ENCODE measurements around the gene ABHD15.

The ABHD15 gene, protein sequence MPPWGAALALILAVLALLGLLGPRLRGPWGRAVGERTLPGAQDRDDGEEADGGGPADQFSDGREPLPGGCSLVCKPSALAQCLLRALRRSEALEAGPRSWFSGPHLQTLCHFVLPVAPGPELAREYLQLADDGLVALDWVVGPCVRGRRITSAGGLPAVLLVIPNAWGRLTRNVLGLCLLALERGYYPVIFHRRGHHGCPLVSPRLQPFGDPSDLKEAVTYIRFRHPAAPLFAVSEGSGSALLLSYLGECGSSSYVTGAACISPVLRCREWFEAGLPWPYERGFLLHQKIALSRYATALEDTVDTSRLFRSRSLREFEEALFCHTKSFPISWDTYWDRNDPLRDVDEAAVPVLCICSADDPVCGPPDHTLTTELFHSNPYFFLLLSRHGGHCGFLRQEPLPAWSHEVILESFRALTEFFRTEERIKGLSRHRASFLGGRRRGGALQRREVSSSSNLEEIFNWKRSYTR

DNA sequence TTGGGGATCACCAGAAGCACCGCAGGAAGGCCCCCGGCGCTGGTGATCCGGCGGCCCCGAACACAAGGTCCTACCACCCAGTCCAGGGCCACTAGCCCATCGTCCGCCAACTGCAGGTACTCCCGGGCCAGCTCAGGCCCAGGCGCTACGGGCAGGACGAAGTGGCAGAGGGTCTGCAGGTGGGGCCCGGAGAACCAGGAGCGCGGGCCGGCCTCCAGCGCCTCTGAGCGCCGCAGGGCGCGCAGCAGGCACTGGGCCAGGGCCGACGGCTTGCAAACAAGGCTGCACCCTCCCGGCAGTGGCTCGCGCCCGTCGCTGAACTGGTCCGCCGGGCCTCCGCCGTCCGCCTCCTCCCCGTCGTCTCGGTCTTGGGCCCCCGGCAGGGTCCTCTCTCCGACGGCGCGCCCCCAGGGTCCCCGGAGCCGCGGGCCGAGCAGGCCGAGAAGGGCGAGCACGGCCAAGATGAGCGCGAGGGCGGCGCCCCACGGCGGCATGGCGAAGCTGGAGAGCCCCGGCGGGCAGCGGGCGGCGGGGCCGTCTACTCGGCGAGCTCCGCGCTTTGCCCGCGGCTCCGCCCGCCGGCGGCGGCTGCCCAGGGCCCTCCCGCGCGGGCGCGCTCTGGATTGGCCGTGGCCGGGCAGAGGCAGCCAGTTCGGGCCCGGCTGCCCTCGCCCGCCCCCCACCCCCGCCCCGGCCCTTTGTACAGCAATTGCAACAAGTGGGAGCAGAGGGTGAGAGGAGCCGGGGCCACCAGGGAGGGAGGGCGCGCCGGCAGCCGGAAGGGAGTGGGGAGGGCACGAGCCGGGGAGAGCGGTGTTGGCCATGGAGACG is at the start of gene ABHD15:
Gene ABHD15, minus strand, starts transcription at position 565 of the 831 bp plus-strand sequence. Its CDS starts 71 bp downstream, at position 494.
- Histone ChIP-seq H3K9ac (ENCODE audit: insufficient read length, low read depth) (peak within 1 kb of the TSS; percentile 82), H3K4me3 (ENCODE audit: insufficient read length, low read depth) (peak within 1 kb of the TSS; percentile 68), H3K9me3 (ENCODE audit: insufficient read depth, low read length) (no peaks in the 10 kb centered on the region), H3K36me3 (ENCODE audit: insufficient read depth, insufficient read length, low read length) (peaks cover 3% of the 10 kb centered on the region), H3K27me3 (ENCODE audit: insufficient read depth, insufficient read length) (peaks cover 21% of the 10 kb centered on the region), H3K4me1 (ENCODE audit: insufficient read depth, insufficient read length) (peaks cover 2% of the 10 kb centered on the region)
- TF ChIP-seq SUZ12 (IDR thresholded peaks at IDR 0.05; ENCODE audit: extremely low read depth, insufficient read depth, insufficient read length) (no peak), ZNF274 (IDR thresholded peaks at IDR 0.05; ENCODE audit: low read depth, low read length) (no peak), YY1 (IDR thresholded peaks at IDR 0.05; ENCODE audit: insufficient read depth, insufficient read length) (no peak)
- DNase-seq (ENCODE audit: low read depth, low spot score) = no peak

DNA sequence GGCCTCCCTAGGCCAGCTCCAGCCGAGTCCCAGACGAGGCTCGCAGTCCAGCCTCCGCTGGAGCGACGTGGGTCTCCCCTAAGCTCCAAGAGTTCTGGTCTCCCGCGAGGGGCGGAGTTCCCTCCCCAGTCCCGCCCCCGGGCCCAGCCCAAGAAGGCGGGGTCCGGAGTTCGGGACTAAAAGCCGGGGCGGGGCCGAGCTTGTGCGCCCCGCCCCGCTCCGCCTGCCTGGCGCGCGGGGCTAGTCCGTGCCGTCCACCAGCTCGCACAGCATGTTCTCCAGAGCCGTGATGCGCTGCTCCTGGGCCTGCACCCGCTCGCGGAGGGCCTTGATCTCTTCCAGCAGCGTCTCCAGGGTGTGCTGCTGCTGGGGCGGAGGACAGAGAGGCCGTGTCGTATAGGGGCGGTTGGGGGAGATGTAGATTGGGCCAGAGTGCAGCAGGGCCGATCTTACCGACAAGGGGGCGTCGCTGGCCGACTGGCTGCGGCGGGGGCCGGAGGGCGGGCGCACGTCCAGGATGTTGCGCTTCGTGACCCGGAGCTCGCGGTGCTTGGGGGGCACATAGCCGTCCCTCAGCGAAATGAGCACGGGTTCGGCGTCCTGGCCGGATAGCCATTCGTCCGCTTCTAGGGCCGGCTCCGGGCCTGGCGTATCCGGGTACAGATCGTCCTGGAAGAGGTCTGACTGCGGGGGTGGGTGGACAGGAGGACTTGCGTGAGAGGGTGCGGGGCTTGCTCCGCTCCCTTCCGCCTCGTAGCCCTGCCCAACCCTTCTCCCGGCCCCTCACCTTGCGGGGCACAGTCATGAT is 48.9 kb upstream of the ABHD15 start:
- H3K36me3 ChIP-seq (ENCODE audit: insufficient read depth, insufficient read length, low read length) = no peaks in the 10 kb centered on the region
- H3K9me3 ChIP-seq (ENCODE audit: insufficient read depth, low read length) = peaks cover 18% of the 10 kb centered on the region; the same call in 1 of the 2 replicates
- H3K4me3 ChIP-seq (ENCODE audit: insufficient read length, low read depth) = peak overlapping the region; percentile 29
- H3K4me1 ChIP-seq (ENCODE audit: insufficient read depth, insufficient read length) = peaks cover 22% of the 10 kb centered on the region
- TF ChIP-seq ZNF274 (IDR thresholded peaks at IDR 0.05; ENCODE audit: low read depth, low read length) (no peak), YY1 (IDR thresholded peaks at IDR 0.05; ENCODE audit: insufficient read depth, insufficient read length) (no peak), SUZ12 (IDR thresholded peaks at IDR 0.05; ENCODE audit: extremely low read depth, insufficient read depth, insufficient read length) (no peak)
- peak; percentile 55 for DNase-seq (ENCODE audit: low read depth, low spot score)
- H3K9ac ChIP-seq (ENCODE audit: insufficient read length, low read depth) = peak overlapping the region; percentile 44
- peaks cover 50% of the 10 kb centered on the region for H3K27me3 ChIP-seq (ENCODE audit: insufficient read depth, insufficient read length)

DNA sequence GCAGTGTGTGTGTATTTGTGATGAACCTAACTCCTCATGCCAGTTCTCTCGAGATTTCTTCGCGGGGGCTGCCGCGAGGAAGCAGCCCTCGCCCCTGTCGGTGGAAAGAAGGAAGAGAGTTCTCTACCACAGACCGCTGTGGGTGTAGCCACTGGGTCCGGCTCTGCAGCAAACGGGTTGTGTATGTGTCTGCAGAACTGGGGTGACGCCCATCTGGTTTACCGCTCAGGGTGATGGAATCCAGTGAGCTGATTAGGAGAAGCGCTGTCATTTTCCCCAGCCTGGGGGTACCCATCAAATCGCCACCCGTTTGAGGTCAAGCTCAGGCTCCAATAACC is 48.2 kb upstream of the ABHD15 start:
- Histone ChIP-seq H3K4me1 (ENCODE audit: insufficient read depth, insufficient read length) (peaks cover 22% of the 10 kb centered on the region), H3K27me3 (ENCODE audit: insufficient read depth, insufficient read length) (peaks cover 50% of the 10 kb centered on the region), H3K9ac (ENCODE audit: insufficient read length, low read depth) (no peak overlapping the region), H3K4me3 (ENCODE audit: insufficient read length, low read depth) (peak overlapping the region; percentile 1), H3K36me3 (ENCODE audit: insufficient read depth, insufficient read length, low read length) (no peaks in the 10 kb centered on the region), H3K9me3 (ENCODE audit: insufficient read depth, low read length) (peaks cover 18% of the 10 kb centered on the region; the same call in 1 of the 2 replicates)
- TF ChIP-seq SUZ12 (IDR thresholded peaks at IDR 0.05; ENCODE audit: extremely low read depth, insufficient read depth, insufficient read length) = no peak
- TF ChIP-seq YY1 (IDR thresholded peaks at IDR 0.05; ENCODE audit: insufficient read depth, insufficient read length) = no peak
- no peak for TF ChIP-seq ZNF274 (IDR thresholded peaks at IDR 0.05; ENCODE audit: low read depth, low read length)
- no peak for DNase-seq (ENCODE audit: low read depth, low spot score)

DNA sequence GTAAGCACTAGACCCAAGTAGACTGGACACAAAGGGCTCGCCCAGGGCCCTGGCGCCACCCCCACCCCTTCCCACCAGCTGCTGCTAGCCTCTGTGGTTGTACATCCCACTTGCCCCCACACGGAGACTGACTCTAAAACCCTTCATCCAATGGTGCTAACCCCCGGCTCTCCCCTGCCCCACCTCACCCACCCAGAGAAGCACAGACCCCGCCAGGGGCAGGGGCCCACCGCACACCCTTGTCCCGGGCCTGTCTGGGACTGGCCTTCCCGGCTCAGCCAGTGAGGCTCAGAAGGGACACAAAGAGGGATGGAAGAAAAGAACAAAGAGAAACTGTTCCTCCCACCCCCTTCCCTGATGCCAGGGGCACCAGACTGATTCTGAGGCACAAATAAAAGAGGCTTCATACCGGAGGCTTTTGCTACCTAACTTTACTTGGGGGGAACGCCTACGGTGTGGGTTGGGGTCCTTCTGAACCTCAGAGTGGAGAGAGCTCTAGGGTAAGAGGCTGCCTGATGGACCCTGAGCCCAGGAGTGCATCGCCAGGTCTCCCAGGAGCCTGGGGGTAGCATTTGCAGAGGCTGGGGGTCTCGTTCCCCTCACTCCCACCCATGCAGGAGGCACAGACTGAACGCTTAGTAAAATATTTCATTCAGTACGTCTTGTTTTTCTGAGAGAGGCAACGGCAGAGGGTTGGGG is 47.7 kb upstream of the ABHD15 start:
- Histone ChIP-seq H3K4me3 (ENCODE audit: insufficient read length, low read depth) (no peak overlapping the region), H3K27me3 (ENCODE audit: insufficient read depth, insufficient read length) (peaks cover 48% of the 10 kb centered on the region), H3K9ac (ENCODE audit: insufficient read length, low read depth) (no peak overlapping the region), H3K36me3 (ENCODE audit: insufficient read depth, insufficient read length, low read length) (no peaks in the 10 kb centered on the region), H3K9me3 (ENCODE audit: insufficient read depth, low read length) (peaks cover 18% of the 10 kb centered on the region; the same call in 1 of the 2 replicates), H3K4me1 (ENCODE audit: insufficient read depth, insufficient read length) (peaks cover 21% of the 10 kb centered on the region)
- TF ChIP-seq YY1 (IDR thresholded peaks at IDR 0.05; ENCODE audit: insufficient read depth, insufficient read length) (no peak), SUZ12 (IDR thresholded peaks at IDR 0.05; ENCODE audit: extremely low read depth, insufficient read depth, insufficient read length) (no peak), ZNF274 (IDR thresholded peaks at IDR 0.05; ENCODE audit: low read depth, low read length) (no peak)
- DNase-seq (ENCODE audit: low read depth, low spot score) = no peak

DNA sequence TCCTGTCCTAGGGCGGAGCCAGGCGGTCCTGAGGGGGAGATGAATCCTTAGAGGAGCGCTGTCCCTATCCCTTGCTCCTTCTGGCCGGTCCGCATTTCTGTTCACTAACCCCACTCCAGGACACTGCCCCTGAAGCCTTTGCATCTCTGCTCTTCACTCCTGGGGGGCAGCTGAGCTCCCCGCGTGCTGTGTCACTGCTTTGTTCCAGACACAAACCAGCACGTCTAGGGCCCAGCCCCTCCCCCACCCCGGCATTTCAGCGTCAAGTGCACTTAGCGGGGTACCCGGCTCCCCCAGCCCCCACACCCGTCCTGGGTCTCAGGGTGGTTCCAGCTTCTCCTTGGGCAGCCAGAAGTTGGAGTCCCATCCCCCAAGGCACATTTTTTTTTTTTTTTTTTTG is 47.0 kb upstream of the ABHD15 start:
- H3K9me3 ChIP-seq (ENCODE audit: insufficient read depth, low read length) = peaks cover 18% of the 10 kb centered on the region; the same call in 1 of the 2 replicates
- TF ChIP-seq YY1 (IDR thresholded peaks at IDR 0.05; ENCODE audit: insufficient read depth, insufficient read length) (no peak), ZNF274 (IDR thresholded peaks at IDR 0.05; ENCODE audit: low read depth, low read length) (no peak), SUZ12 (IDR thresholded peaks at IDR 0.05; ENCODE audit: extremely low read depth, insufficient read depth, insufficient read length) (no peak)
- H3K27me3 ChIP-seq (ENCODE audit: insufficient read depth, insufficient read length) = peaks cover 44% of the 10 kb centered on the region
- no peaks in the 10 kb centered on the region for H3K36me3 ChIP-seq (ENCODE audit: insufficient read depth, insufficient read length, low read length)
- no peak for DNase-seq (ENCODE audit: low read depth, low spot score)
- no peak overlapping the region for H3K4me3 ChIP-seq (ENCODE audit: insufficient read length, low read depth)
- peak overlapping the region; percentile 63 for H3K9ac ChIP-seq (ENCODE audit: insufficient read length, low read depth)
- peaks cover 14% of the 10 kb centered on the region for H3K4me1 ChIP-seq (ENCODE audit: insufficient read depth, insufficient read length)

DNA sequence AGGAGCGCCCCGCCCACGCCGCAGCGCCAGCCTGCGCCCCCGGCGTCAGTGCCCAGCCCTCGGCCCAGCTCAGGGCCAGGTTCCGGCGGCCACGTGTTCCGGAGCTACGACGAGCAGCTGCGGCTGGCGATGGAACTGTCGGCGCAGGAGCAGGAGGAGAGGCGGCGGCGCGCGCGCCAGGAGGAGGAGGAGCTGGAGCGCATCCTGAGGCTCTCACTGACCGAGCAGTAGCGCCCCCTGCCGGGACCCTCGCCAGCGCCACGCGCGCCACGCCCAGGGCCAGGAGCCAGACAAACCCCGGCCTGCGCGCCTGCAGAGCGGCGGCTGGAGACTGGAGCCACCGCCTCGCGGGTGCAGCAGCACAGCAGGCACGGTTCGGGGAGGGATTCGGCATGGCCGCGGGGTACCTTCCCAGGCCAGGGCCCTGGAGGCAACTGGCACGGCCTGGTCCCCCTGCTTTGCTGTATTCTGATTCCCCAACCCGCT is 46.6 kb upstream of the ABHD15 start:
- Histone ChIP-seq H3K9ac (ENCODE audit: insufficient read length, low read depth) (peak overlapping the region; percentile 63), H3K4me3 (ENCODE audit: insufficient read length, low read depth) (peak overlapping the region; percentile 6)

More for the DNA sequence above, 46.6 kb upstream of the ABHD15 start:
- Histone ChIP-seq H3K9me3 (ENCODE audit: insufficient read depth, low read length) (peaks cover 18% of the 10 kb centered on the region; the same call in 1 of the 2 replicates), H3K27me3 (ENCODE audit: insufficient read depth, insufficient read length) (peaks cover 44% of the 10 kb centered on the region), H3K4me1 (ENCODE audit: insufficient read depth, insufficient read length) (peaks cover 10% of the 10 kb centered on the region), H3K36me3 (ENCODE audit: insufficient read depth, insufficient read length, low read length) (no peaks in the 10 kb centered on the region)
- TF ChIP-seq ZNF274 (IDR thresholded peaks at IDR 0.05; ENCODE audit: low read depth, low read length) = no peak
- no peak for TF ChIP-seq YY1 (IDR thresholded peaks at IDR 0.05; ENCODE audit: insufficient read depth, insufficient read length)
- no peak for TF ChIP-seq SUZ12 (IDR thresholded peaks at IDR 0.05; ENCODE audit: extremely low read depth, insufficient read depth, insufficient read length)
- DNase-seq (ENCODE audit: low read depth, low spot score) = peak; percentile 71

All from NT2/D1 (cell line).